DMS 273 (cell line): ENCODE measurements around the gene ZNF611.
"Not testable (repeated sequence)": the region's sequence is repeated elsewhere in the genome, so short reads cannot be mapped to it uniquely, and the experiment has no call there.

Experiments used
- DNase-seq: peaks from one replicate; lab custom pipeline; 2025; ENCODE audit not compliant: unreplicated experiment; lab: John Stamatoyannopoulos, UW

ZNF611 gene

DNA sequence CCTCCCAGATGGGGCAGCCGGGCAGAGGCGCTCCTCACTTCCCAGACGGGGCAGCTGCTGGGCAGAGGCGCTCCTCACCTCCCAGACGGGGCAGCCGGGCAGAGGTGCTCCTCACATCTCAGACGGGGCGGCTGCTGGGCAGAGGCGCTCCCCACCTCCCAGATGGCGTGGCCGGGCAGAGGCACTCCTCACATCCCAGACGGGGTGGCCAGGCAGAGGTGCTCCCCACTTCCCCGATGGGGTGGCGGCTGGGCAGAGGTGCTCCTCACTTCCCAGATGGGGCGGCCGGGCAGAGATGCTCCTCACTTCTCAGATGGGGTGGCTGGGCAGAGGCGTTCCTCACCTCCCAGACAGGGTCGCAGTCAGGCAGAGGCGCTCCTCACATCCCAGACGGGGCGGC is 14.3 kb downstream of the ZNF611 start:
- DNase-seq, result not testable (repeated sequence)

DNA sequence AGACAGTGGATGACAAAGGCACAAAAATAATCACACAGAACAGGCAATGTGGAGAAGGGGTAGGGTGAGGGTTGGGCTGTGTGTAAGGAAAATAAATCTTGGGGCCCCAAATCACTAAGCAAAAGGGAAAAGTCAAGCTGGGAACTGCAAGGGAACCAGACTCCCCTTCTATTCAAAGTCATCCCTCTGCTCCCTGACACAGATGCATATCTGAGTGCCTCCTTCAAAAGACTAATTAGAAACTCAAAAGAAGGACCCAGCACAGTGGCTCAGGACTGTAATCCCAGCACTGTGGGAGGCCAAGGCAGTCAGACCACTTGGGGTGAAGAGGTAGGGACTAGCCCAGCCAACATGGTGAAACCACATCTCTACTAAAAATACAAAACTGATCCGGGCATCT is 18.3 kb downstream of the ZNF611 start:
- DNase-seq, result no peak

DNA sequence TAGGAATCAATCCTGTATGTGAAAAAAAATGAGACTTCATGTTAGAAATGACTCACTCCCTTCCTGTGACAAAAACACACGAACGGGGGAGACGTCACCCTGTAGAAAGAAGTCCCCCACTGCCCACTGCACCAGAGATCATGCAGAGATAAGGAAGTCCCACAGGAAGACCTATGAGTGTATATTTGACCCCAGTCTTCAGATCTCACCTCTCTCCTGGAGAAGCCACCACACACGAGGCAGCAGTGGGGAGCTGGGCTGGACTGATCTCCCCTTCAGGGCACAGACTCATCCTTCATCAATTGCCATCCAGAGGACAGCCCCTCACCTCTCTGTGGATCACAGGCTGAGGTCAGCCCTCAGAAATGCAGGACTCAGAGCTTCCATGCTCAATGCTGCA is 18.9 kb downstream of the ZNF611 start:
- DNase-seq, result not testable (repeated sequence)

DNA sequence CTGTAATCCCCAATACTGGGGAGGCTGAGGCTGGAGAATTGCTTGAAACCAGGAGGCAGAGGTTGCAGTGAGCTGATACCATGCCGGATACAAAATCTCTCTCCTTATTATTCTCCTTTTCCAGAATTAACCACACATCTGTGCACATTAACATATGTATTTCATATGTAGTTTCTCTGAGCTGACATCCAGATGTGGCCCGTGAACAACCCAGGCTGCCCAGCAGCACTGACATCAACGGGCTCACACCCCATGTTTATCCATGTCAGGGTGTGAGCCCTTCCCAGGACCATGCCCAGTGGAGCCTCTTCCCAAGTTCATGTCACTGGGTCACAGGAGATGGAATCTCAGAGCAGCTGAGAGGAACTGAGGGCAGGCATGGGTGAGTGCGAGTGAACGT is 19.5 kb downstream of the ZNF611 start:
- not testable (repeated sequence) for DNase-seq

DNA sequence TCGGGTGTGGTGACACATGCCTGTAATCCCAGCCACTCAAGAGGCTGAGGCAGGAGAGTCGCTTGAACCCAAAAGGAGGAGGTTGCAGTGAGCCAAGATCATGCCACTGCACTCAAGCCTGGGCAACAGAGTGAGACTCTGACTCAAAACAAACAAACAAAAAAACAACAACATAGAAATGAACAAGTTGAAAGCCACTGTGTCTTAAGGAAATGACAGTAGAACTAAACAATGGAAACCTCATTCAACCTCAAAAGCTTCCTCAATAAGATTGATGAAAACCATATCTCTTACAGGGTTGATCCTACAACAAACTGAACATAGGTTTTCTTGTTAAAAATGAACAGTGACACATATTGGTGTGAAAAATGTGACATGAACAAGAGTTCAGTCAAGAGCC is 21.8 kb downstream of the ZNF611 start:
- not testable (repeated sequence) for DNase-seq

DNA sequence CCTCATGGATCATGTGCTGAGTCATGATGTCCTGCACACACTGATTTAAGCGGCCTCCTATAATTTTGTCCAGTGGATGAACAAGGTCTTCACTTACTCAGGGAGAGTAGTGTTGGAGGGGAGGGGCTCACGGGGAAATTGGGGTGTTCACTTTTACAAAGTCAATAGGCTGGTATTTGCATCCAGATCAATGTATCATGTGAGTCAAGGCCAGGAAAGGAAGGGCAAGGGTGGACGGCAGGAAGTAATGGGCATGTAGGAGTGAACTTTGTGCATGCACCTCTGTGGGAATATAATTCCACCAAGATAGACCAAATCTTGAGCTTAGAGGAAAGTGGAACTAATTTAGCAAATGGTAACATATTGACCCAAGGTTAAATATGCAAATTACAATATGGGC is 23.2 kb downstream of the ZNF611 start:
- not testable (repeated sequence) for DNase-seq

DNA sequence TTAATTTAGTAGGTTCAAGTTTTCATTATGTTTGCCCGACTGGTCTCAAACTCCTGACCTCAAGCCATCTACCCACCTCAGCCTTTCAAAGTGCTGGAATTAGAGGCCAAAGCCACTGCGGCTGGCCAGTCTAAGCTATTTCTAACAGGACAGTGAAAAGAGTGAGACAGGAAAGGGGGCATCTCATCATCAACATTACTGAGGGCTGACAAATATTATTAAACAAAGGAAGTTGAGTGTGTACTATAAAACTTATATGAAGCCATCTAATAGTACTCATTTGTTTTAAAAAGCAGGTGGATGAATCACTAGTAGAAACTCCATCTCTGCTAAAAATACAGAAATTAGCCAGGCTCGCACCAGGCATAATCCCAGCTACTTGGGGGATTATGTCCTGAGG is 24.3 kb downstream of the ZNF611 start:
- DNase-seq, result no peak

DNA sequence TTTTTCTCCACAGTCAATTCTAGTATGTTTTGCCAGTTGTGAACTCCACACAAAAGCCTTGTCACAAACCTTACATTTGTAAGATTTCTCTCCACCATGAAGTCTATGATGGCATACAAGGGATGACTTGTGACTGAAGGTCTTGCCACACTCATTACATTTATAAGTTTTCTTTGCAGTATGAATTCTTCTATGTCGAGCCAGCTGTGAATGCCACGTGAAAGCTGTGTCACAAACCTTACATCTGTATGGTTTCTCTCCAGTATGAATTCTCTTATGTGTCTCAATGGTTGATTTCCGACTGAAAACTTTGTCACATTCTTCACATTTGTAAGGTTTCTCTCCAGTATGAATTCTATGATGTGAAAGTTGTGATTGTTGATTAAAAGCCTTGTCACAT is 29.2 kb downstream of the ZNF611 start:
- DNase-seq, result not testable (repeated sequence)

DNA sequence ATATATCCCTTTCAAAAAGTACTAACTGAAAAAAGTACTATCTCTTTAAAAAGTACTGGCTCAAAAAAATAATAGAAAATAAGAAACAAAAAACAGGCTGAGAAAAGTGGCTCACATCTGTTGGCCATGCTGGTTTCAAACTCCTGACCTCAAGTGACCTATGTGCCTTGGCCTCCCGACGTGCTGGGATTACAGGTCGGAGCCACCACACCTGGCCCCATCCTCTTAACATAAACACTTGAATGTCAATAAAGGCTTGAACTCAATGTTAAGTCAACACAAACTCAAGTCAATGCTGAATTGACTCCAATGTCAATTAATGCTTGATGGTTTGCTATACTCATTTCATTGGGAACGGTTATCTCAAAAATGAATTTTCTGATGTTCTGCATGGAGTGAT is 30.9 kb downstream of the ZNF611 start:
- DNase-seq, result no peak

DNA sequence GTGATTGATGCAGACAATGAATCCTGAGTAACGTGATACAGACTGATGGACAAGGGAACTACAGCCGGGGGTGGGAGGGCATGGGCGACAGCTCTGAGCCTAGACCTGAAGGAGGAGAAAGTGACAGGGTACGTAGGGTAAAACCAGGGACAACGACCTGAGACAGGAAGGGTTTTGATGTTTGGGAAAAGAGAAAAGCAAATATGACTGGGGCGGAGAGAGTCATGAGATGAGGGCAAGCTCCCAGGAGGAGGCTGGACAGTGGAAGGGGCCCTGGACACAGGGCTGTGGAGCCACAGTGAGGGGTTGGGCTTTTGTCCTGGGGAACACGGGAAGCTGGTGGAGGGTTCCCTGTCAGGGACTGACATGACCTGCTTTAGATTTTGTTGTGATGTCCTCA is 34.2 kb downstream of the ZNF611 start:
- DNase-seq, result no peak

DNA sequence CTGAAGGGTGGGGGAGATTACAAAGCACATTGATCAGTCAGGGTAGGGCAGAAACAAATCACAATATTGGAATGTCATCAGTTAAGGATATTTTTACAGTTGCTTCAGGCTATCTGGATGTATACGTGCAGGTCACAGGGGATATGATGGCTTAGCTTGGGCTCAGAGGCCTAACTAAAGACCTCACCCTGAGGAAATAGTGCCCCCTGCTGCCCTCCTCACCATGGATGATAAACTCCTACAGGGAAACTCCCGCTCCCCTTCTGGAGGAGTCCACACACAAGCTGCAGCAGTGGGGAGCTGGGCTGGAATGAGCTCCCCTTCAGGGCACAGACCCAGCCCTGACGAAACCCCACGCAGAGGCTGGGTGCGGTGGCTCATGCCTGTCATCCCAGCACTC is 35.3 kb downstream of the ZNF611 start:
- DNase-seq, result peak; percentile 28

DNA sequence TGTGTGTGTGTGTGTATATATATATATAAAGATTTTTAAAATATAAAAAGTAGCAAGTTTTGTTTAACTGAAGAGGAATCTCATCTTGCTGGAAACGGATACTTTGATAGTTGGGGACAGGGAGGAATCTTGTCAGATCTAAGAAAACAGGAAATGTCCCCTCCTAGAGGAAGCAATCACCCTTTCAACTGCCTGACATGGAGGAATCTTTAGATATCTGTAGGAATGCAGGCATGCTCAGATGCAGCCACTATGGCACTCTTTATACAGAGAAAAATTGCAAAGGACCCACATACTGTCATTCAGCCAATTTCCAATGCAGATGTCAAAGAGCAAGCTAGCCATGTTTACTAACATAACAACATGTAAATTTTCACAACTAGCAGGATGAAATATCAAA is 38.8 kb downstream of the ZNF611 start:
- DNase-seq, result no peak

DNA sequence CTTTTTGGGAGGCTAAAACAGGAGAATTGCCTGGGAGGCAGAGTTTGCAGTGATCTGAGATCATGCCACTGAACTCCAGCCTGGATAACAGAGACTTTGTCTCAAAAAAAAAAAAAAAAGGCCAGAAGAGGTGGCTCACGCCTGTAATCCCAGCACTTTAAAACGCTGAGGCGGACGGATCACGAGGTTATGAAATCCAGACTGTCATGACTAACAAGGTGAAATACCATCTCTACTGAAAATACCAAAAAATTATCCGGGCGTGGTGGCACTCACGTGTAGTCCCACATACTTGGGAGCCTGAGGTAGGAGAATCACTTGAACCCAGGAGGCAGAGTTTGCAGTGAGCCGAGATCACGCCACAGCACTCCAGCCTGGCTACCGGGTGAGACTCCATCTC is 39.9 kb downstream of the ZNF611 start:
- no peak for DNase-seq

DNA sequence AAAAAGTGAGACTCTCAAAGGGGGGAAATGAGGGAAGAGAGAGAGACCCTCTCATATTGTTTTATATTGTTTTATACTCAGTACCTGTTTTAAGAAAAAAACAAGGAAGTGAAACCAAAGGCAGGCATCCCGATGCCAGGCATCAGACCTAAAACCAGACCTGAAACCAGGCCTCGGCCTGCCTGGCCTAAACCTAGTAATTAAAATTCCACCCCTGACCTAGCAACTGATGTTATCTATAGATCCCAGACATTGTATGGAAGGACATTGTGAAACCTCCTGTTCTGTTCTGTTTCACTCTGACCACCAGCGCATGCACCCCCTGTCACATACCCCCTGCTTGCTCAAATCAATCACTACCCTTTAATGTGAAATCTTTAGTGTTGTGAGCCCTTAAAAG is 40.6 kb downstream of the ZNF611 start:
- DNase-seq, result not testable (repeated sequence)

DNA sequence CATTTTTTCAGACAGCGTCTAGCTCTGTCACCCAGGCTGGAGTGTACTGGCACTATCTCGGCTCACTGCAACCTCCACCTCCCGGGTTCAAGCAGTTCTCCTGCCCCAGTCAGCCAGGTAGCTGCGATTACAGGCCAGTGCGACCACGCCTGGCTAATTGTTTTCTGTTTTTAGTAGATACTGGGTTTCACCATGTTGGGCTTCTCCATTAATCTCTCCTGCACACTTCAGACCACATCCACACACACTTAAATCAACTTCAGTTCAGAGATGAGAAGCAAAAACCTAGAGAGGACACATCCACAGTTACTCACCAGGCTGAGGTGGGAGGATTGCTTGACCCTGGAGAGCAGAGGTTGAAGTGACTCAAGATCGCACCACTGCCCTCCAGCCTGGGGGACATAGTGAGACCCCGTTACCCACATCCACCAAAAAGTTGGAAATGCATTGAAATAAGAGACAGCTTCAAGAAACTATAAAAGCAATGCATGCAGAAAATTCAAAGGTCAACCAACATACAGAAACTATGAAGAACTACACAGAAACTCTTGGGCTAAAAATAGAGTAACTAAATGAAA is 42.3 kb downstream of the ZNF611 start:
- no peak for DNase-seq

DNA sequence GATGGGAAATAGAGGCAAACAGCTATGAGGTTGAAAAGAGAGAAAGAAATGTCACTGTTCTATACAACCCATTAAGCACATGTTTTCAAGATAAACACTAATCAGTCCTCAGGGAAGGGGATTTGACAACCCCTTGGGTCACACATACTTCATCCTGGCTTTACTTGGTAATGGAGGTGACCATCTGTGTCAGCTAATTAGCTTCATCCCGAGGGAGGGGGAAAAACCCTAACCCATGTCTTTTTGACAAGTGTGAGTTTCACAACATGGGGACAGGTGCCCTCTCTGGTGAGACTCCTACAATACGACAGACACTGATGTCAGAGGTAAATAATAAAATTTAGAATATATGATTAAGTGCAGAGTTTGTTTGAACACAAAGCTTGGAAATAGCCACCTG is 43.1 kb downstream of the ZNF611 start:
- peak; percentile 8 for DNase-seq

DNA sequence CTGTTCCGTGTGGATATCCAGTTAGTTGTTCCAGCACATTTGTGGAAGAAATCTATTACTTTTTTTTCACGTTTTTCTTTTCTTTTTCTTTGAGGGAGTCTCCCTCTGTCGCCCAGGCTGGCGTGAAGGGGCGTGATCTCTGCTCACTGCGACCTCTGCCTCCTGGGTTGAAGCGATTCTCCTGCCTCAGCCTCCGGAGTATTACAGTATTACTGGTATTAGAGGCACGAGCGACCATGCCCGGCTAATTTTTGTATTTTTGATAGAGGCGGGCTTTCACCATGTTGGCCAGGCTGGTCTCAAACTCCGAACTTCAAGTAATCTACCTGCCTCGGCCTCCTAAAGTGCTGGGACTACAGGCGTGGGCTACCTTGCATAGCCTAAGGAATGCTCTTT is 43.6 kb downstream of the ZNF611 start:
- no peak for DNase-seq

DNA sequence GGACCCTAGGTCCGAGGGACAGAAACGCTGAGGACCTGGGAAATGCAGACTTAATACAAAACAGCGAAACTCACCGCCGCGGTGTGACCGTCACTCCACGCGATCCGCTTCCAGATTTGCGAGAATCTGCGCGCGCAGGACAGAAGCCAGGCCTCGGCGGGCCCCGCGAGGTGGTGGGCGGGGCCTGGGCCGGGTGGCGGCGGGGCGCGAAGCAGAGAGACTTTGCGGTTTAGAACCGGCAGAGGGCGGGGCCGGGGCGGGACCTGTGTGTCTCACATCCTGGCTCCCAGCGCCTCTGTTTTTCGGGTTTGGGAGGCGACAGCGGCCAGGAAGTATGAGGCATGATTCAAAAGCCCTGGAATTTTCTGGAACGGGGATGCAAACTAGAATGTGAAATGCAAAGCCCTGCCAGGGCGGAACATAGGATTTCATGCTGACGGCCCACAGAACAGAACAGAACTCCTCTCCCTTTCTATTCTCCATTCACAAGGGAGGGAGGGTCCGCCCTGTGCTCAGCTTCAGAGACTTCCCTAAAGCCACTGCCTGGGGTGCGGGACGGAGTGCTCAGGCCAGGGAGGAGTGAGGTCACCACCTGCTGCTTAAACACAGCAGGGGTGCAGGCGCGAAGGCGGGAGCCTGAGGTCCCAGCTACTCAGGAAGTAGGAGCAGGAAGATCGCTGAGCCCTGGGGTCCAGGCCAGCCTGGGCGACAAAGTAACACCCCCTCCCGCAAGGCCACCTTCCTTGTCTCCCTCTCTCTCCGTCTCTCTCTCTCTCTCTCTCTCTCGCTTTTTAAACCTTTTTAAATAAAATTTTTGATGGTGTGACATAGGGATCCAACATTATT is 44.3 kb downstream of the ZNF611 start:
- DNase-seq, result peak; percentile 95

DNA sequence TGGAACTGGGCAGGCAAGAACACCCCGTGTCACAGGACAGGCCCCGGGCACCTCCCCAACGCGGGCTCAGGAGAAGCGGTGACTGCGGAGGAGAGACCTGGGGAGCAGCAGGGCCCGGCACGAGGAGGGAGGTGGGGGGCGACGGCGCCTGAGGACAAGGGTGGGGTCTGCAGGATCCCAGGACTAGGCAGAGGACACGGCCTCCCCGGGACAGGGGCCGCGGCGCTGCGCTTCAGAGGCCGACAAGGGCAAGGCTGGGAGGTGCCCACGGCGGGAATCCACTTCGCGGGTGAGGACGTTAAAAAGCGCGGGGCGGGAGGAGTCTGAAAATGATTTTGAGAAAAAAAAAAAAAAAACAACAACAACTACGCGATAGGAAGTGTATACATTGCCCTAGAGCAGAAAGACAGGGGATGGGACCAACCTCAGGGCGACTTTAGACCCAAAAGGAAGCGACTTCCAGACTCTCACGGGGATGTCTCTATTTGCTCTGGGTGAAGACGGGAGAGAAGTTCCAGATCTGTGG is 44.9 kb downstream of the ZNF611 start:
- peak; percentile 62 for DNase-seq

DNA sequence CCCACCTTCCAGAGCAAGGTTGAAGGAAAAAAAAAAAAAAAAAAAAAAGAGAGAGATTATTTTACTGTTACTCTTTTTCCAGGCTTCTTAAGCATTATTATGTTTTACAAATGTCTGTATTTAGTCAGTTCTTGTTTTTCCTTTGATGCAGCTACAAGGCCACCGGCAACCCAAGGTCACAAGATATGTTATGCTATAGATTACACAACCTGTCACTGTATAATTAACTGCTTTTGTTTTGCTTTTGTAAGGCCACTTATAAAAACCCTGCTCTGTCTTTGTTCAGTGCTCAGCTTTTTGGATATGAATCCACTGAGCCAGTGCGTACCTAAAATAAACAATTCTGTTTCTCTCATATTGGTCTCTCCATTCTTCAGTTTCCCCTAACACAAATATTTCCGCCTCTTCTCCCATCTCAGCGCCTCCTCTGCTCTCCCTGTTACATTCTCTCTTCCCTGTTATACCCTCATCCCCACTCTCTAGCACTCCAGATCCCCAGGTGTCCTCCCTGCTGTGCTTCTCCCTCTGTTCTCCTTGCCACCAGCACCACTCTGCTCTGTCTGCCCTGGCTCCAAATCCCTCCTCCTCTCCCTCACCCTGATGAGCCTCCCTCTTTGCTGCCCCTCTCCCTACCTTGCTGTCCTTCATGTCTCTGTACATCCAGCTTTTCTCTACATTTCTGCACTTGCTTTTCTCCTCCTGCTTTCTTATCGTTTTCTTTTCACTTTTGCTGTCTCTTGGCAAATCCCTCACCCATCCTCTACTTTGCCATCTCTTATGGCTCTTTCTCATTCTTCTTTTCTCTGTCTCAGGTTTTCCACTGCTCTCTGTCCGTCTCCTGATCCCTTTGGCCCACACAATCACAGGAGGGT is 45.7 kb downstream of the ZNF611 start:
- DNase-seq, result not testable (repeated sequence)

DNA sequence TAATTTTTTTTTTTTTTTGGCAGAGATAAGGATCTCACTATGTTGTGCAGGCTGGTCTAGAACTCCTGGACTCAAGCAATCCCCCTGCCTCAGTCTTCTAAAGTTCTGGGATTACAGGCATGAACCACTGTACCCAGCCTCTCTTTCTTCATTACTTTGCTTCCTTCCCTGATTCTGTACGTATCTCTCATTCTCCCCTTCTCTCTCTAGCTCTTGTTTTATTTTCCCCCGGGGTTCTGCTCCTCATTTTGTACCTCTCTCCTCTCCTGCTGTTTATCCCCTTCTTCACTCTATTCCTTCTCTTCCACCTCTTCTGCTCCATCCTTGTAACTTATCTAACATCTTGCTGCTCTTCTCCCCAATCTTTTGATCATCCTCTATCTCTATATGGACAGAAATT is 46.5 kb downstream of the ZNF611 start:
- DNase-seq, result no peak

DNA sequence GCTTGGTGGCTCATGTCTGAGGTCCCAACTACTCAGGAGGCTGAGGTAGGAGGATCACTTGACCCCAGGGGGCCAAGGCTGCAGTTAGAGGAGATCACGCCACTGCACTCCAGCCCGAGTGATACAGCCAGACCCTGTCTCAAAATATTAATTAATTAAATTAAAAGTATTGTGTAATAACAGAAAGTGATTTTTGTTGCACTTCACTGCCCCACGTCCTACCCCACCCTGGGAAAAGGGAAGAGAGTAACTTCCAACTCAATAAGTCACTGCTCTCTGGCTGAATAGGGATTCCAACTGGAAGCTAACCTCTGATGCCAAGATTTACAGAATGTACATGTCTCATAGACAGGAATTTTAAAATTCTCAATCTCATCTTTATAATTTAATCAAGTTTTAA is 47.2 kb downstream of the ZNF611 start:
- DNase-seq, result no peak
